T-helper 17 cell (primary cell): ENCODE results near the gene ASIP. TPM values are rescaled to one million over a fixed set of nuclear protein-coding genes. Genes with fewer than 3 reads are reported as not detected.
"Not testable (repeated sequence)": the region's sequence is repeated elsewhere in the genome, so short reads cannot be mapped to it uniquely, and the experiment has no call there.

Source experiments
- ATAC-seq: fragments of 150-1000 bp; cut with Tn5 transposase; 2 replicates; pipeline ENCODE4 v1.10.0; 2021; ENCODE audit warnings: mild to moderate bottlenecking, moderate library complexity
- DNase-seq, 3 donors: peaks; one replicate each; pipeline versions ENCODE4 v3.0.0 to v3.0.0-alpha.2; 2020 to 2021
- H3K9me3 ChIP-seq: one replicate; pipeline ENCODE4 v1.7.0; 2013; ENCODE audit warnings: low read length, mild to moderate bottlenecking; ENCODE audit not compliant: control insufficient read depth, poor library complexity, severe bottlenecking
- H3K27ac Mint-ChIP-seq: one replicate; pipeline ENCODE4 v1.8.0; 2022; ENCODE audit warnings: mild to moderate bottlenecking, moderate library complexity, mixed read lengths
- H3K27me3 Mint-ChIP-seq: one replicate; pipeline ENCODE4 v1.8.0; 2022; ENCODE audit warnings: mixed read lengths
- H3K36me3 Mint-ChIP-seq: one replicate; pipeline ENCODE4 v1.8.0; 2022; ENCODE audit warnings: low read depth, mixed read lengths
- H3K4me1 Mint-ChIP-seq: one replicate; pipeline ENCODE4 v1.8.0; 2022; ENCODE audit warnings: mild to moderate bottlenecking, mixed read lengths
- H3K4me3 Mint-ChIP-seq: one replicate; pipeline ENCODE4 v1.8.0; 2022; ENCODE audit warnings: mild to moderate bottlenecking, moderate library complexity, mixed read lengths
- total RNA-seq, 4 donors: library from RNA in 2 of 4; stranded (reverse) in 2 of 4; gene quantifications; one replicate each; pipeline ENCODE4 v1.2.3 and lab custom pipeline; 2022 to 2026

ASIP gene
- total RNA-seq, 2 donors from 2014 or later: not detected

- H3K27me3 Mint-ChIP-seq: no peaks in the 10 kb centered on the region
- no peak overlapping the region for H3K27ac Mint-ChIP-seq
- no peaks in the 10 kb centered on the region for H3K36me3 Mint-ChIP-seq
These were observed 33.5 kb downstream of the ASIP start for GRCh38 chr20:34274694-34275093.

GRCh38 chr20:34281177-34281576, 40.0 kb downstream of the ASIP start:
- ATAC-seq (no peak), DNase-seq (no peak)
- no peaks in the 10 kb centered on the region for H3K4me1 Mint-ChIP-seq
- no peaks in the 10 kb centered on the region for H3K9me3 ChIP-seq
- no peak overlapping the region for H3K27ac Mint-ChIP-seq
- H3K4me3 Mint-ChIP-seq: no peak overlapping the region
- no peaks in the 10 kb centered on the region for H3K27me3 Mint-ChIP-seq
- H3K36me3 Mint-ChIP-seq: peaks cover 2% of the 10 kb centered on the region

More at GRCh38 chr20:34274694-34275093, 33.5 kb downstream of the ASIP start:
- DNase-seq (no peak), ATAC-seq (no peak)
- H3K9me3 ChIP-seq: no peaks in the 10 kb centered on the region
- Mint-ChIP-seq H3K4me1 (no peaks in the 10 kb centered on the region), H3K4me3 (no peak overlapping the region)

- no peak for DNase-seq
- peaks cover 2% of the 10 kb centered on the region for H3K4me1 Mint-ChIP-seq
- no peaks in the 10 kb centered on the region for H3K9me3 ChIP-seq
- peaks cover 4% of the 10 kb centered on the region for H3K36me3 Mint-ChIP-seq
- H3K4me3 Mint-ChIP-seq: no peak overlapping the region
- no peak for ATAC-seq
- no peaks in the 10 kb centered on the region for H3K27me3 Mint-ChIP-seq
- no peak overlapping the region for H3K27ac Mint-ChIP-seq
These were observed 40.8 kb downstream of the ASIP start for GRCh38 chr20:34282041-34282440.

GRCh38 chr20:34283844-34284243, 42.6 kb downstream of the ASIP start:
- Mint-ChIP-seq H3K27me3 (no peaks in the 10 kb centered on the region), H3K4me3 (no peak overlapping the region), H3K27ac (no peak overlapping the region), H3K36me3 (peaks cover 4% of the 10 kb centered on the region), H3K4me1 (peaks cover 2% of the 10 kb centered on the region)
- H3K9me3 ChIP-seq: no peaks in the 10 kb centered on the region
- DNase-seq (no peak), ATAC-seq (no peak)

- no peaks in the 10 kb centered on the region for H3K9me3 ChIP-seq
- Mint-ChIP-seq H3K4me3 (no peak overlapping the region), H3K27ac (no peak overlapping the region), H3K4me1 (peaks cover 4% of the 10 kb centered on the region), H3K27me3 (no peaks in the 10 kb centered on the region), H3K36me3 (peaks cover 6% of the 10 kb centered on the region)
- no peak for DNase-seq
- no peak for ATAC-seq
These were observed 44.2 kb downstream of the ASIP start for GRCh38 chr20:34285450-34285849.

- not testable (repeated sequence) for H3K27me3 Mint-ChIP-seq, H3K4me3 Mint-ChIP-seq, DNase-seq, ATAC-seq, H3K4me1 Mint-ChIP-seq, H3K27ac Mint-ChIP-seq, H3K9me3 ChIP-seq
- H3K36me3 Mint-ChIP-seq: peaks cover 11% of the 10 kb centered on the region
These were observed 46.3 kb downstream of the ASIP start for GRCh38 chr20:34287500-34287899.

GRCh38 chr20:34290471-34290870, 49.2 kb downstream of the ASIP start:
- H3K9me3 ChIP-seq: no peaks in the 10 kb centered on the region
- DNase-seq (no peak), ATAC-seq (no peak)
- Mint-ChIP-seq H3K4me3 (no peak overlapping the region), H3K27ac (peak overlapping the region; percentile 74), H3K4me1 (peaks cover 8% of the 10 kb centered on the region), H3K27me3 (no peaks in the 10 kb centered on the region), H3K36me3 (peaks cover 15% of the 10 kb centered on the region)

- Mint-ChIP-seq H3K27me3 (no peaks in the 10 kb centered on the region), H3K4me1 (peaks cover 11% of the 10 kb centered on the region), H3K27ac (peak overlapping the region; percentile 60), H3K36me3 (peaks cover 13% of the 10 kb centered on the region), H3K4me3 (no peak overlapping the region)
- ATAC-seq (no peak), DNase-seq (no peak)
- H3K9me3 ChIP-seq: no peaks in the 10 kb centered on the region
These were observed 51.3 kb downstream of the ASIP start for GRCh38 chr20:34292496-34292895.

GRCh38 chr20:34293119-34293518, 51.9 kb downstream of the ASIP start:
- no peaks in the 10 kb centered on the region for H3K9me3 ChIP-seq
- peaks cover 11% of the 10 kb centered on the region for H3K4me1 Mint-ChIP-seq
- H3K27ac Mint-ChIP-seq: no peak overlapping the region
- no peak overlapping the region for H3K4me3 Mint-ChIP-seq
- H3K36me3 Mint-ChIP-seq: peaks cover 13% of the 10 kb centered on the region
- H3K27me3 Mint-ChIP-seq: no peaks in the 10 kb centered on the region
- ATAC-seq (no peak), DNase-seq (no peak)

- DNase-seq (no peak), ATAC-seq (no peak)
- H3K9me3 ChIP-seq: no peaks in the 10 kb centered on the region
- Mint-ChIP-seq H3K4me3 (no peak overlapping the region), H3K27me3 (no peaks in the 10 kb centered on the region), H3K4me1 (peaks cover 11% of the 10 kb centered on the region), H3K27ac (no peak overlapping the region), H3K36me3 (peaks cover 13% of the 10 kb centered on the region)
These were observed 52.4 kb downstream of the ASIP start for GRCh38 chr20:34293589-34293988.

- H3K4me3 Mint-ChIP-seq: no peak overlapping the region
- H3K36me3 Mint-ChIP-seq: peaks cover 13% of the 10 kb centered on the region
- H3K27ac Mint-ChIP-seq: no peak overlapping the region
- H3K9me3 ChIP-seq: no peaks in the 10 kb centered on the region
- DNase-seq (no peak), ATAC-seq (no peak)
- H3K4me1 Mint-ChIP-seq: peaks cover 11% of the 10 kb centered on the region
- no peaks in the 10 kb centered on the region for H3K27me3 Mint-ChIP-seq
These were observed 53.3 kb downstream of the ASIP start for GRCh38 chr20:34294563-34294962.

GRCh38 chr20:34295284-34295683, 54.1 kb downstream of the ASIP start:
- DNase-seq (no peak), ATAC-seq (no peak)
- Mint-ChIP-seq H3K36me3 (peaks cover 9% of the 10 kb centered on the region), H3K27me3 (no peaks in the 10 kb centered on the region), H3K4me3 (no peak overlapping the region), H3K4me1 (peaks cover 9% of the 10 kb centered on the region), H3K27ac (no peak overlapping the region)
- H3K9me3 ChIP-seq: no peaks in the 10 kb centered on the region

GRCh38 chr20:34296468-34296867, 55.2 kb downstream of the ASIP start:
- no peaks in the 10 kb centered on the region for H3K27me3 Mint-ChIP-seq
- no peak overlapping the region for H3K4me3 Mint-ChIP-seq
- peaks cover 7% of the 10 kb centered on the region for H3K36me3 Mint-ChIP-seq
- H3K4me1 Mint-ChIP-seq: peaks cover 10% of the 10 kb centered on the region
- no peaks in the 10 kb centered on the region for H3K9me3 ChIP-seq
- H3K27ac Mint-ChIP-seq: no peak overlapping the region
- DNase-seq (no peak), ATAC-seq (no peak)

- H3K9me3 ChIP-seq, ATAC-seq, H3K4me3 Mint-ChIP-seq, H3K27me3 Mint-ChIP-seq, DNase-seq, H3K36me3 Mint-ChIP-seq, H3K27ac Mint-ChIP-seq: not testable (repeated sequence)
- H3K4me1 Mint-ChIP-seq: peaks cover 13% of the 10 kb centered on the region
These were observed 57.1 kb downstream of the ASIP start for GRCh38 chr20:34298294-34298784.
